Stimulated activated CD4-positive, alpha-beta T cell treated with anti-CD3 and anti-CD28 coated beads, TNF-alpha, amount 100 ng/mL, for 48 hours (primary cell): ENCODE data around the gene OPRL1.

Source experiments
- DNase-seq, 3 donors: peaks; one replicate each; pipeline ENCODE4 v3.0.0-alpha.2; 2020; ENCODE audit warnings: low read depth in 3 of 3

The OPRL1 gene

GRCh38 chr20:64042054-64042781, 37.7 kb upstream of the OPRL1 start:
- DNase-seq, result no peak

GRCh38 chr20:64043768-64044167, 36.1 kb upstream of the OPRL1 start:
- no peak for DNase-seq

- no peak for DNase-seq
Measured at GRCh38 chr20:64044484-64045247, 35.2 kb upstream of the OPRL1 start.

GRCh38 chr20:64045346-64046011, 34.4 kb upstream of the OPRL1 start:
- no peak for DNase-seq

- DNase-seq, result no peak
Measured at GRCh38 chr20:64047046-64047389, 32.9 kb upstream of the OPRL1 start.

GRCh38 chr20:64047968-64048401, 31.9 kb upstream of the OPRL1 start:
- no peak for DNase-seq

GRCh38 chr20:64048402-64049044, 31.4 kb upstream of the OPRL1 start:
- DNase-seq, result no peak

- no peak for DNase-seq
Measured at GRCh38 chr20:64049060-64049877, 30.6 kb upstream of the OPRL1 start, which contains the start of gene SOX18. TSS of gene SOX18 (minus strand) at chr20:64049639. CDS start at chr20:64049516, 123 bp downstream.

GRCh38 chr20:64049878-64050260, 30.0 kb upstream of the OPRL1 start:
- no peak for DNase-seq

GRCh38 chr20:64050261-64051032, 29.4 kb upstream of the OPRL1 start:
- DNase-seq, result no peak

- DNase-seq, result no peak
Measured at GRCh38 chr20:64051033-64051452, 28.8 kb upstream of the OPRL1 start.

GRCh38 chr20:64051561-64052325, 28.1 kb upstream of the OPRL1 start:
- DNase-seq, result no peak

GRCh38 chr20:64052326-64052722, 27.6 kb upstream of the OPRL1 start:
- DNase-seq, result no peak

- no peak for DNase-seq
Measured at GRCh38 chr20:64052987-64053840, 26.7 kb upstream of the OPRL1 start.

GRCh38 chr20:64053841-64054661, 25.8 kb upstream of the OPRL1 start:
- no peak for DNase-seq

- DNase-seq, result no peak
Measured at GRCh38 chr20:64055396-64055892, 24.4 kb upstream of the OPRL1 start.

- no peak for DNase-seq
Measured at GRCh38 chr20:64055893-64056638, 23.8 kb upstream of the OPRL1 start.
